GM18868 (cell line): ENCODE measurements around the gene UQCC2.

Experiments
- ATAC-seq: cut with Tn5 transposase; IDR thresholded peaks from one replicate; pipeline ENCODE4 v1.9.1; 2021; ENCODE audit warnings: mild to moderate bottlenecking, moderate library complexity; ENCODE audit not compliant: unreplicated experiment

UQCC2 gene

DNA sequence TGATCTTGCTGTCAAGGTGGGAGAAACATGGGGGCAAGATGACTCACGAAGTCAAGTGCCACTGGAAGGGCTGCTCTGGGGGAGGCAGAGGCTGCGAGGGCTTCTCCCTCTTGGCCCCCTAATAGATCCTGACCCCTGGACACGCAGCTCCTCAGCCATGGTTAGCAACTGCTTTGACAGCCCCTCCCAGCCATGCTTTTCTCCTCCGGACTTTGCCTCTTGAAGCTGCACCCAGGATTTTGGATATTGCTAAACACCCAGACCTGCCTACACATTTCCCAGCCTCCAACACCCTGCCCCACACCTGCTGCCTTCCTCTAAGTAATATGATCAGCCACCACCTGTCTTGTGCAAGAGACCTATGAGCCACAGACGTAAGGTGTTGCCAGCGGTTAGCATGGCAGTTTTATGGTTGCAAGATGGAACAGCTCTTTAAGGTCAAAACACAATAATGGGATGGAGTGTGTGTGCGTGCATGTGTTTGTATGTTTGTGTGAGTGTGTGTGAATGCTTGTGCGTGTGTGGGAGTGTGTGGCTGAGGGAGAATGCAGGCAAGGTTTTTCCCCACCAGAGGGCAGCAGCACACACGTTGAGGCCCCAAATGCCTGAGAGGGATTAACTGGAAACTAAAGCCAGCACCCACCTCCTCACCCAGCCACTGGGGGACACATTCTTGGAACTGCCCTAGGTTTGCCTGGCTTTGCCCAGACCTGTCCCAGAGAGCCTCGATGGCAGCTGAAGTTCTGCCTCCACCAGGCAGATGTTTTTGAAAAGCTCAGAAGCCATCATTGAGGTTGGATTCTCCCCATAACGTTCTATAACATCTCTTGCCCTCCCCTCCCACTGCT, 32.7 kb upstream of the UQCC2 start:
- no peak for ATAC-seq

DNA sequence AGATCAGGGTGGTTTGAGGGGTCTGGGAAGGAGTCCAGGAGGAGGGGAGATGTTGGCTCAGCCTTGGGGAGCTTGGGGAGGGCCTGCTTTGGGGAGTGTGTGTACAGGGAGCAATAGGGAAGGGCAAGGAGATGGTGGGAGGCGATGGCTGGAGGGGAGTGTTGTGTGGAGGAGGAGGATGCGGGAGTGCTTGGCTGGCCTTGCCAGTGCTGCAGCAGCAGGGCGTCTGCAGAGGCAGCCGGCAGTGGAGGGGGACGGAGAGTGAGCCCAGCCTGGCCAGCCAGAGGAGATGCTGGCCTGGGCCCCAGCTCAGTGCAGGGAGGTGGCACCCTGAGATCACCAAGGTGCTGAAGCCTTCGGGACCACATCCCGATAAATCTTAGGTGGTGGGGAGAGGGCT, 31.3 kb upstream of the UQCC2 start:
- ATAC-seq = no peak

DNA sequence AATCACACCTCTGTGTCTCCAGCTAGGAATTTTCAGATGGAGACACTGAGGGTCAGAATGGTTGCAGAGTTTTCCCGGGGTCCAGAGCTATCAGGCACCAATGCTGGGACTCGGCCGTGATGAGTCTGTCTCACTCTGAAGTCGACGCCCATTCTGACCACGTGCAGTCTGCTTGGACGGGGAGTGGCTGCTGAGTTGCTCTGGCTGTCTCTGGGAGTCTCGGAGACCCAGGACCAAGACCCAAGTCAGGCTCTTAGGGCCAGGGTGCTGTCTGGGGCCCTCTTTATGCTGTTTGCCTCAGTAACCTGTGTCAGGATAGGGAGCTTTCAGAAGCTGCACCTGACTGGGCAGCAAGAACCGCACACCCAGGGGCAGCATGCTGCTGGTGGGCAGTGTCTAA, 30.6 kb upstream of the UQCC2 start:
- ATAC-seq = no peak

DNA sequence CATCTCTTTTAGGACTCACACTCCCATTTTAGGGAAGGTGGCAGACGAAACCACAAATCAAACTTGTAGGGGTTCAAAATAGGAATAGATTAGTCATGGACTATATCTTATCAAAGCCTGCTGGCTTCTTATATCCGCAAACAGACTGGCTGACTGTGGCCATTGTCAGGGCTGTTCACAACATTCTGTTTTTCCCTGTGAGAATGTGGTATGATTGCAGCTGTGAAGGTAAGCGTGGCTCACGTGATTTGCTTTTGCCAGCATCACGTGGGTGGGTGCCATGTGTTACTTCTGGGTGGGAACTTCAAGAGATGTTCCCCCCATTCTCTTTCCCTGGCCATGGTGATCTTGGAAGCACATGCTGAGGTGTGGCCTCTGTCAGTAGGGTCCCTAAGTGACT, 29.3 kb upstream of the UQCC2 start:
- no peak for ATAC-seq

DNA sequence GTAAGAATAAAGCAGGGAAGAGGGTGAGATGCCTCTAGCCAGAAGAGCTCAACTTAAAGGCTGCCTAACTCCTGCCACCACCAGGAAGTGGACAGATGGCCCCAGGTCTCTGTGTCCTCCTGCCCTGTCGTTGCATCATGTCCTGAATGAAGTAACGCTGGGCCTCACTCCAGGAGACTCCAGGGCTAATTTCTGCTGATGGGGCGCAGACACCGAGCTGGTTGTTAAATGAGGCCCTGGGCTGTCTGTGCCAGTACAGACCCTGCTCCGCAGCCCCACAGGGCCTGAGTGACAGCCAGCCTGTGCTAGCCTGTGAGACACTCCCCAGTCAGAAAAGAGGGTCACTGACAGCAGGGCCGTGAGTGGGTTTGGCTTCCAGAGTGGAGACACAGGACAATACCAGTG, 28.7 kb upstream of the UQCC2 start:
- no peak for ATAC-seq

DNA sequence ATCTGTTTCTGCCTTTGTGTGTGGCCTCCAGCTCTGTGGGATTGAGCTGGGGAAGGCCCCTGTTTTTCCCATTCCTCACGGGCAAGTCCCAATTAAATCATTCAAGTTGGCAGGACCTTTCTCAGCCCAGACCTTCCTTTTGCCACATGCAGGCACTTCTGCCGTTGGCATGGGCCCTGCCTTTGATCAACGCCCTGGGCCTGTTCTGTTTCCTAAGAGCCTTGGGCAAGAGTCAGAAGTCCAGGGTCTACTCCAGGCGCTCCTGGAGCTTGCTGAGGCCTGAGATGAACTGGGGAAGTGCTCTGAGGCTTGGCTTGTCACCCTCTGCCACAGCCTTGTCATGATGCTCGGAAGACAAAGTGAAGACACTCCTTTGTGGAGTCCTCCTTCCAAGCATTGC, 28.1 kb upstream of the UQCC2 start:
- ATAC-seq = no peak

DNA sequence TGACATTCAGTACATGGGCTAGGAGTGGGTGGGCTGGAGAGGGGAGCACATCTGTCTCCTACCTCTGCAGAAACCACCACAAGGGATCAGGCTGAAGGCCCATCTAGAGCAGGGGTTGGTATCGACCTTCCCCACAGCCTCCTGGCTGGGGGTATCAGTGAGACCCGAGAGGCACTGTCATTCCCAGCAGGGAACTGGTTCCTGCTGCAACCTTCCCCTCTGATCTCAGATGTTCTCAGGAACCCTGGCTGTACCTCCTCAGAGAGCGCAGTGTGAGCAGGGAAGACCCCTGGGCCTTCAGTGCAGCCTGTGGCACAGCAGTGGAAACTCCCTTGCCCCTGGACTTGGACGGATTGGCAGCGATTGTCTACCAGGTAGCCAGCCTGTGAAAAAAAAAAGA, 27.4 kb upstream of the UQCC2 start:
- no peak for ATAC-seq

DNA sequence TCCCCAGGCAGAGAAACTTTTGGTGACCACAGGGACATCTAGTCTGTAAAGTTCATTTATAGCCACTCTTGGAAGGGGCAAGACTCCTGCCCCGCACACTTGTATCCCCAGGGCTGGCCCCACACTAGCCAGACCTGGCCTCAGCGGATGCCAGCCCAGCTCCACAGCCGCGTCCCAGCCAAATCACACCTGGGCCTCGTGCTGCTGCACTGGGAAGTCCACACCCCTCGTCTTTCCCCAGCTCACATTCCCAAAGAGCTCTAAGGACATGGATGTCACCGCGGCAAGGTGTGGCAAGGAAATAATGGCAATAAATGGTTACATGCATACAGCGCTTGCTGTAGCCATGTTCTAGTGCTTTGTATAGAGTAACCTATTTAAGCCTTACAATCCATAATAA, 26.7 kb upstream of the UQCC2 start:
- ATAC-seq = no peak

DNA sequence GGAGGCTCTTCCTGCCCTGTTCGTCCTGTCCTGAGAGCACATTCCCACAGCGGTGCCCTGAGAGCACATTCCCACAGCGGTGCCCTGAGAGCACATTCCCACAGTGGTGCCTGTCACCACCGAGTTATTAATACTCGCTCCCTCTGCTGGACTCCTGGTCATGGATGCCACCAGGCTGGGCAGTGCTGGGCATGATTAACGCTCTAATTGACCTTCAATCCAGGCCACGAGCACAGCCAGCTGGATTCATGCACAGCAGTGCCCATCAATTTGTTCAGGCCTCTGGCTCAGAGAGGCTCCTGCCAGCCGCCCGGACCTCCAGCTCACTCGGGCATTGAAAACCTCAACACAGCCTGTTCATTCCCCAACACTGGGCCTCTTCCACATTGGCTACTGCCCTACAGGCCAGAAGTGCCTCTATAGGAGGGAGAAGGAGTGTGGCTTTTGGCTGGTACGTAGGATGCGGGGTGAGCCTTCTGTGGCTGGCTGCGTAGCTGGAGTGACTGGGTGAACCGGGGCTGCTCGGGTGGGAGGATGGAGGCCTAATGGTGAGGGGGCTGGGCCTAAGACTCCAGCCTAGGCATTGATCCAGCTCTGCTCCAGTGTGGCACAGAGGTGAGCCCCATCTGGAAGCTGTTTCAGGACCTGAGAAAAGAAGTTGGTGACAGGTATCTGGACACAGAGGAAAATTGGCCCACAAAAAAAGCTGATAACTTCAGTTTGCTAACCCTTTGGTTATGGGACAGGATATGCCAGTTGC, 25.9 kb upstream of the UQCC2 start:
- no peak for ATAC-seq

DNA sequence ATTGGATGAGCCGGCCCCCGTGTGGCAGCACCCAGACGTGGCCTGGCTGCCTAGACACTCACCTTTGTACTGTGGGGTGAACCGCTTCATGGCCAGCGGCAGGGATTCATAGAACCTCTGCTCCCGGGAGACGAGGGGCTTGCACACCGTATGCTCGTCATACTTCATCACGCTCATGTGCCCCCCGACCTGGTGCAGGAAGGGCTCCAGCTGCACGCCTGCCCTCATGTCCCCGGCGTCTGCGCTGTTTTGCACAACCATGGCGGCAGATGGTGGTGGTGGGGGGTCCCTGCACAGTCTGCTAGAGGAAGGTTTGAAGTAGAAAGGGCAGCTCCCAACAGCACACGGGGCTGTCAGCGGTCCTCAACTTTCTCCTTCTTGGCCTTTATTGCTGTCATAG, 23.7 kb upstream of the UQCC2 start:
- no peak for ATAC-seq

DNA sequence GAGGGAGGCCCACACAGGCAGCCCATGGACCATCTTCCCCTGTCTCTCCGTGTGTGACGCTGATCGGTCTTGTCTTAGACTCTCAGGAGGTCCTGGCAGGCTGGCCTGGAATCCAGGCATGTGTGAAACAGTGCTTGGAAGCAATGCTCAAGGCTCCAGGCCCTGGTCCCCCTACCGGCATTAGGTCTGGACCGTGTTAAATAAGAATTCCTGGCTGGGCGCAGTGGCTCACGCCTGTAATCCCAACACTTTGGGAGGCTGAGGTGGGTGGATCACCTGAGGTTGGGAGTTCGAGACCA, 22.2 kb upstream of the UQCC2 start:
- no peak for ATAC-seq

DNA sequence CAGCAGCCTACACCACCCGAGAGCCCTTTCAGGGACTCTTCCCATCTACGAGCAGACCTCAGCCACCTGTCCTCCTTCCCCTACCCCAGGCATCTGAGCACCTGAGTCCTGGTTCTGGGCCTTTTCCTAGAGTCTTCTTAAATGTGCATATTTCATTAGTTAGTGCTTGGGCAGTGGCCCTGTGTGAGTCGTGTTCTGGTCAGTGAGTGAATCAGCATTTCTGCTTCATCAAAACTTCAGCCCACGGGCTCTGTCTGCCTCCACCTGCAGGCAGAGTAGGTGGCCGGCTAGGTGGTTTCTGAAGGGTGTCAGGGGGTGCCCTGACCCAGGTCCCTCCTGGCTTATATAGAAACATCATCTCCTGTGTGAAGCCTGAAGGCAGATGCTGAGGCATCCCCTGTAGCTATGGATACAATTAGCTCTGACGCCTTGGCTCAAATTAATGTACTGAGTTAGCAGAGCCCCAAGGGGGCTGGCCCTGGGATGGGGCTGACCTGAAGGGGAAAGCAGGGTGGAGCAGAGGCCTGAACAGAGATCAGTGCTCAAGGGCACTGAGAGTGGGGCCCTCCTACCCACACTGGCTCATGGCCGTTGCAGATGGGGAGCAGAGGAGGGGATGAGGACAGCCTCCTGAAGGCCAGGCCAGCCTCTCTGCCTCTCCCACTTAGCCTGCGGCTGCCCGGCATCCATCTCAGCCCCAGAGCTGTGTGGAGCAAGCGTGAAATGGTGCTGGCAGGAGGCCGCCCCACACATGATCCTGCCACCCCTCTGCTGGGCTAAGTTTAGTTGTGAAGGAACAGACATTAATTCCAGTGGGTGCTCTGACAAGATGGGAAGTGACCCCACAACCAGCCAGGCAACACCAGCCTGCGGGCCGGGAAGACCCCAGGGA, 21.6 kb upstream of the UQCC2 start:
- no peak for ATAC-seq

DNA sequence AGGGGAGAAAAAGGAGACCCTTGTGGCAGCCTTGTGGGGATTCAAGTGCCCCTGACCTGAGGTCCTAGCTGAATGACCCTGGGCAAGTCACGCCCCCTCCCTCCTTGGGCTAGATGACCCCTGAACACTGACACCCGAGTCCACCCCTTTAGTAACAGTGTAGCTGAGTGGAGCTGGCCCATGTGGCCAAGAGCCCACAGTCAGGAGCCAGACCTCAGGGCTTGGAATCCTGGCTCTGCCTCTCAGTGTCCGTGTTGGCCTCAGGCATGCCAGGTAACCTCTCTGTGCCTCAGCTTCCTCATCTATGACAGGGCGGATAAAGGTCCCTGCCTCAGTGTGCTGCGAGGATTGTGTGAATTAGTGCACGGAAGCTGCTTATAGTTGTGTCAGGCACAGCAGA, 20.9 kb upstream of the UQCC2 start:
- ATAC-seq = no peak

DNA sequence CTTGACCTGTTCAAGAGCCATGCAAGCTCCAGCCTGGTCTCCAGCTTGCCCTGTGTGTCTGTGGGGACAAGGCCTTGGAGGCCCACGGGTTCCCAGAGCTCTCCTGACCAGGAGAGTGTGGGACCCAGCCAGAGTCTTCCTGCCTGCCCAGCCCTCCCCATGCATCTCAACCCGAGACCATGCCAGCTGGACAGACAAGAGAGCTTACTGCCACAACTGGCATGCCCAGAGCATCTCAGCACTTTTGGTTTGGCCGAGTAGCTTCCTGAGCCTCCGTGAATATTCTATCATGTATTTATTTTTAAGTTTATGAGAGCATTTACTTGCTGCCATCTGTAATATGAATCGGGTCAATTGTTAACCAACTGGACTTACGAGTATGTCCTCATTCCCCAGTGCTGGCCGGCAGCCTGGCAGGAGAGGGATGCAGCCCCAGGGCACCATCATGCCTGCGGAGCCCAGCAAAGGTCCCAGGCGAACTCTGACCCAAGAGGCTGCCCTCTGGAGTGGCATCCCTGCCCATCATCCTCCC, 20.3 kb upstream of the UQCC2 start:
- no peak for ATAC-seq

DNA sequence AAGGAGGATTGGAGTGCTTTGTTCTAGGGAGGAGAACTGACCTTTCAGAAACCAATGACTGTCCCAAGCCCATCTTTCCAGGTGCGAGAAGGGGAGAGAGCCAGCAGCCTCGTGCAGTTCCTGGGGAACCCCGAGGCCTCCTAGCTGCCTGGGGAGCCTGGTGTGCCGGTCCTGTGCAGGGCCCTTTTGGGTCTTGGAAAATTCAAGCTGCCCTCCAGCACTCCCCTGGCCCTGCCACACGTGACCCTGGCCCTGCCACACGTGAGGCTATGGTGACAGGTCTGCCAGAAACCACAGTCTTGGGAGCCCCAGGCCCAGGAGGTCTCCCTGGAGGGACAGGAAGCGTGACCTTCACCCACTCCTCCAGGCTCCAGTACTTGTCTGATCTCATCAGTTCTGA, 19.5 kb upstream of the UQCC2 start:
- no peak for ATAC-seq

DNA sequence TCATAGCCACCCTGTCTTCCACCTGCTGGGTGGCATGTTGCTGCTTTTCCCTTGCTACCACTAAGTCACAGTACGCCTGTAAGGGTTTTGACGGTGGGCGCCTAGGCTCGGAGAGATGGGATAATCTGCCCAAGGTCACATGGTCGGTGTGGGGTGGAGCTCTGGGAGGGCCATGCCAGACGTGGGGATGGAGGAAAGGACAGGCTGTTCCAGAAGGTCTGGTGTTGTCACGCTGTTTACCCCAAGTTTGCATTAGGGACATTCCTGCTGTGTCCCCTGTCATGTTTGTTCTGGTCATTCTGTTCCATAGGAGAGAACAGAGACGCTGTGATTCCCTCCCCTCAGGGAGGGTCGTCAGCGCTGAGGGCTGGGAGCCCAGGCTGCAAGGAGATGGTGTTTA, 19.1 kb upstream of the UQCC2 start:
- no peak for ATAC-seq

DNA sequence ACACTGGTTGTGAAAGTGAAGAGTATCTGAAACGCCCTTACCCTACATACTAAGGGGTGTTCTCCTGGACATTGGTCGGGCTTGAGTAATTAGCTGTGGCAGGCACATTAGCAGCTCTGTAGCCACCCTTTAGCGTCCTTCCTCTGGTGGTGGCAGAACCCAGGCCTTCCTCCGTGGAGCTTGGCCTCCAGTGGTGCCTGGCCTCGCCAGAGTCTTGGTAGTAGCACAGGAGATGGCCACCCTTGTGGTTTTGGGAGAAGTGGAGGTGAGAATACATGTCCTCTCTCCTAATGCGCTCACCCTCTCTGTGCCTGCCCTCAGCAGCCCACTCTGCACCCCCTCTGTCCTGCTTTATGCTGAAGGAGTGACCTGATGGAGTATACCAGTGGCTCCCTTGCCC, 17.6 kb upstream of the UQCC2 start:
- ATAC-seq = no peak

DNA sequence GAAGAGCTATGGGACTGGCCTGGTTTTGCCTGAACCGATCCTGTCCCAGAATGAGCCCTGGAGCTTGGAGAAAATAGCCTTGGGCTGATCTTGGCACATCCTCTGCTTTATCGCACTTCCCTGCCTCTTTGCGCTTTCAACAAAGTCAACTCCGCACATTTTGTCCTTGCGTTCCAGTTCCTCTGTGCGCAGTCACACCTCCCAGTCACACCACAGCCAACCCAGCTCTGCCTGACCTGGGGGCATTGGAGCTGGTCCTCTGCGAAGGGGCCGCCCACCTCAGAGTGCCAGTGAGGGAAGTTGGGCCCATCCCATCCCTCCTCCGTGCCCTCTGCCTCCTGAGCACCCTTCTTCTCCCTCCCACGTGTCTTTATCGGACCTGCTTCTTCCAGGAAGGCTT, 16.9 kb upstream of the UQCC2 start:
- ATAC-seq = no peak

DNA sequence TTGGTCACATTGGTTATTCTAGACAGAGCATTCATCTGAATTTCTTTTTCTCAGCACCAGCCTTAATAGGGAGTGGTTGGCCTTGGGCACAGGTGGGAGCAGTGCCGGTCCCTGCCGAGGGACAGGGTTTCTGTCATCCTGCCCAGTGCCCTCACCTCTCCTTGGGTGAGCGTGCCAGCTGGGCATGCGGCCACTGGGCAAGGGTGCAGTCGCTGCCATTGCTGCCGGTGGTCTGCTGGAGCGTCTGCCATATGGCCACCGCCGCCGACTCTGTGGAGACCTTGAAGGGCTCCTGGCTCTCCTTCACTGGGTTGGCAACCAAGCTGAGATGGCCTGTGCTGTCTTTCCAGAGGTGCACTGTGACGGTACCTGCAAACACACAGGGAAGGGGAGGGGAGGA, 16.4 kb upstream of the UQCC2 start:
- no peak for ATAC-seq

DNA sequence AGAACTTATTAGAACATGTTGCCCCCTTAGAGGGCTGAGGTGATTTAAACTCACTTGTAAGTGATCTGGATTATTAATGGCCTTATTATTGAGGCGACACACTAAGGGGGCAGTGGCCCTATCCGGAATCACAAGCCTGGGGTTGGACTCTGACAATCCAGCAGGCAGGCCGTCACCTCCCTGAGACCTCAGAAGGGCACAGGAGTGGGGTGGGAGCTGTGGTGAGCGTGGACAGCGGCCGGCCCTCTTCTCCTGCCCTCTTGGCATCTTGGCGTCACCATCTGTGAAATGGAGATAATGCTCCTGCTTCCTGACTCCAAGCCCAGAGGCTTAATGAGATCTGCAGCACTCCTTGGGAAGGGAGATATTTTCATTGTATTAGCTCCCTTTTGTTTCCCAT, 15.6 kb upstream of the UQCC2 start:
- no peak for ATAC-seq

DNA sequence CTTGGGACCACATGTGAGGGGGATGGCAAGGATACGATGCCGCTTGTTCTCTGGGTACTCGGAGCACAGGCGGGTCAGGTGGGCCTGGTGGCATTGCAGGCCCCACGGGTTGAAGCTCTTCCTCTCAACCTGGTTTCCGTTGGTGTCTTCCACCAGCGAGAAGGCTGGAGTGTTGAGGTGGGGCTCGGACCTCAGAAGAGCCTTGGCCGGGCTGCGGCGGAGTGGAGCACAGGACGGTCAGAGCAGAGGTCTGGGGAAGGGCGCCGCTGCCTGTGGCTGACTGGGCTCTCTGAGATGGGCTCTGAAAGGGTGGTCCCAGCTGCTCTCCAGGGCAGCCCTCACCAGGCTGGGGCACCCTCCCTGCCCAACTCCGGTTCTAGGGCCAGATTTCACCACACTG, 15.2 kb upstream of the UQCC2 start:
- no peak for ATAC-seq
